Large intestine (tissue), 3 donors: ENCODE measurements around the gene DAAM1. TPM values are rescaled to one million over a fixed set of nuclear protein-coding genes. Genes with fewer than 3 reads are reported as not detected.

Source experiments
- DNase-seq, 2 donors: peaks; one replicate each; pipeline versions ENCODE4 v3.0.0 to v3.0.0-alpha.2; 2013
- H3K27ac ChIP-seq: one replicate; pipeline ENCODE4 v1.5.1; 2013; ENCODE audit warnings: low read length
- H3K27me3 ChIP-seq: 2 replicates; pipeline ENCODE4 v1.6.1; 2013; ENCODE audit warnings: low read length; ENCODE audit not compliant: control insufficient read depth, insufficient read depth
- H3K36me3 ChIP-seq: 2 replicates; pipeline ENCODE4 v1.6.1; 2013; ENCODE audit warnings: low read length; ENCODE audit not compliant: control insufficient read depth, insufficient read depth
- H3K4me1 ChIP-seq: one replicate; pipeline ENCODE4 v1.6.1; 2013; ENCODE audit warnings: low read length; ENCODE audit not compliant: control insufficient read depth, insufficient read depth
- H3K4me3 ChIP-seq: one replicate; pipeline ENCODE4 v1.5.1; 2013; ENCODE audit warnings: low read length
- H3K9me3 ChIP-seq: one replicate; pipeline ENCODE4 v1.6.1; 2013; ENCODE audit warnings: mild to moderate bottlenecking, low read depth, low read length, moderate library complexity; ENCODE audit not compliant: control insufficient read depth
- WGBS: methylation state at CpG from one replicate; pipeline ENCODE4 v1.1.5; 2013; ENCODE audit warnings: low lambda C conversion rate; ENCODE audit not compliant: insufficient coverage; 5-methylcytosine and 5-hydroxymethylcytosine counted together
- polyA plus RNA-seq: library from polyadenylated mRNA; unstranded; fragments of 120-200 nt; gene quantifications from one replicate; pipeline ENCODE4 v1.2.1, GENCODE V29; 2013

The DAAM1 gene
- polyA plus RNA-seq, 1 donor, result 37.9 TPM

GRCh38 chr14:59277659-59278058 lies 89.2 kb downstream of the DAAM1 start:
- no CpG with 5 or more reads among the region's 2 CpGs for WGBS
- Histone ChIP-seq H3K27ac (no peak overlapping the region), H3K9me3 (no peaks in the 10 kb centered on the region), H3K4me1 (peaks cover 5% of the 10 kb centered on the region), H3K4me3 (no peak overlapping the region), H3K27me3 (no peaks in the 10 kb centered on the region), H3K36me3 (peaks cover 5% of the 10 kb centered on the region)
- DNase-seq, result no peak

GRCh38 chr14:59278111-59278510 lies 89.6 kb downstream of the DAAM1 start:
- whole genome bisulfite sequencing, result no CpG with 5 or more reads among the region's 2 CpGs

GRCh38 chr14:59280961-59281360 lies 92.5 kb downstream of the DAAM1 start:
- Histone ChIP-seq H3K36me3 (peaks cover 8% of the 10 kb centered on the region), H3K27ac (no peak overlapping the region), H3K27me3 (no peaks in the 10 kb centered on the region), H3K9me3 (no peaks in the 10 kb centered on the region), H3K4me1 (peaks cover 5% of the 10 kb centered on the region), H3K4me3 (no peak overlapping the region)
- DNase-seq, result no peak
- WGBS, result no CpG with 5 or more reads among the region's 5 CpGs

More at GRCh38 chr14:59278111-59278510, 89.6 kb downstream of the DAAM1 start:
- Histone ChIP-seq H3K4me1 (peaks cover 5% of the 10 kb centered on the region), H3K27me3 (no peaks in the 10 kb centered on the region), H3K9me3 (no peaks in the 10 kb centered on the region), H3K4me3 (no peak overlapping the region), H3K27ac (peak overlapping the region; percentile 52), H3K36me3 (peaks cover 5% of the 10 kb centered on the region)
- peak; percentile 39 to 45 for DNase-seq

- no peak overlapping the region for H3K27ac ChIP-seq
- 100% methylated on average over 2 of the region's 3 CpGs for WGBS
Observed at GRCh38 chr14:59281609-59282377, 93.3 kb downstream of the DAAM1 start.

GRCh38 chr14:59282378-59282765 lies 93.9 kb downstream of the DAAM1 start:
- no peak for DNase-seq
- no peaks in the 10 kb centered on the region for H3K9me3 ChIP-seq
- peaks cover 5% of the 10 kb centered on the region for H3K4me1 ChIP-seq
- peaks cover 8% of the 10 kb centered on the region for H3K36me3 ChIP-seq
- no peak overlapping the region for H3K4me3 ChIP-seq
- no peaks in the 10 kb centered on the region for H3K27me3 ChIP-seq
- WGBS, result no CpG with 5 or more reads among the region's 3 CpGs
- H3K27ac ChIP-seq, result no peak overlapping the region

More at GRCh38 chr14:59281609-59282377, 93.3 kb downstream of the DAAM1 start:
- H3K9me3 ChIP-seq, result no peaks in the 10 kb centered on the region
- no peak for DNase-seq
- peaks cover 8% of the 10 kb centered on the region for H3K36me3 ChIP-seq
- no peaks in the 10 kb centered on the region for H3K27me3 ChIP-seq
- peaks cover 5% of the 10 kb centered on the region for H3K4me1 ChIP-seq
- no peak overlapping the region for H3K4me3 ChIP-seq

- Histone ChIP-seq H3K9me3 (no peaks in the 10 kb centered on the region), H3K36me3 (peaks cover 8% of the 10 kb centered on the region)
- no peak for DNase-seq
Observed at GRCh38 chr14:59283361-59283760, 94.9 kb downstream of the DAAM1 start.

GRCh38 chr14:59284059-59284458 lies 95.6 kb downstream of the DAAM1 start:
- Histone ChIP-seq H3K4me1 (no peaks in the 10 kb centered on the region), H3K27ac (no peak overlapping the region), H3K27me3 (no peaks in the 10 kb centered on the region), H3K9me3 (peaks cover 2% of the 10 kb centered on the region), H3K36me3 (peaks cover 8% of the 10 kb centered on the region), H3K4me3 (no peak overlapping the region)
- 100% methylated on average over 1 of the region's 1 CpG for WGBS
- no peak for DNase-seq

More at GRCh38 chr14:59283361-59283760, 94.9 kb downstream of the DAAM1 start:
- H3K4me3 ChIP-seq, result no peak overlapping the region
- no peaks in the 10 kb centered on the region for H3K27me3 ChIP-seq
- H3K27ac ChIP-seq, result no peak overlapping the region
- peaks cover 4% of the 10 kb centered on the region for H3K4me1 ChIP-seq

- Histone ChIP-seq H3K4me3 (no peak overlapping the region), H3K36me3 (peaks cover 25% of the 10 kb centered on the region), H3K9me3 (peaks cover 2% of the 10 kb centered on the region), H3K4me1 (no peaks in the 10 kb centered on the region), H3K27me3 (no peaks in the 10 kb centered on the region), H3K27ac (no peak overlapping the region)
- no peak for DNase-seq
- WGBS, result no CpG with 5 or more reads among the region's 1 CpG
Observed at GRCh38 chr14:59292028-59292427, 103.6 kb downstream of the DAAM1 start.

- H3K27me3 ChIP-seq, result no peaks in the 10 kb centered on the region
- no peak for DNase-seq
- 80% methylated on average over 1 of the region's 4 CpGs for WGBS
- H3K9me3 ChIP-seq, result peaks cover 2% of the 10 kb centered on the region
- no peak overlapping the region for H3K27ac ChIP-seq
- H3K4me3 ChIP-seq, result no peak overlapping the region
- no peaks in the 10 kb centered on the region for H3K4me1 ChIP-seq
- H3K36me3 ChIP-seq, result peaks cover 25% of the 10 kb centered on the region
Observed at GRCh38 chr14:59292921-59293534, 104.6 kb downstream of the DAAM1 start.

- H3K36me3 ChIP-seq, result peaks cover 26% of the 10 kb centered on the region
- DNase-seq, result no peak
- no peaks in the 10 kb centered on the region for H3K4me1 ChIP-seq
- WGBS, result 100% methylated on average over 2 of the region's 8 CpGs
- H3K4me3 ChIP-seq, result no peak overlapping the region
- H3K27ac ChIP-seq, result no peak overlapping the region
- H3K27me3 ChIP-seq, result no peaks in the 10 kb centered on the region
- no peaks in the 10 kb centered on the region for H3K9me3 ChIP-seq
Observed at GRCh38 chr14:59293935-59294661, 105.6 kb downstream of the DAAM1 start.
